ENCODE measurements around the gene PRF1.

Gene PRF1

DNA sequence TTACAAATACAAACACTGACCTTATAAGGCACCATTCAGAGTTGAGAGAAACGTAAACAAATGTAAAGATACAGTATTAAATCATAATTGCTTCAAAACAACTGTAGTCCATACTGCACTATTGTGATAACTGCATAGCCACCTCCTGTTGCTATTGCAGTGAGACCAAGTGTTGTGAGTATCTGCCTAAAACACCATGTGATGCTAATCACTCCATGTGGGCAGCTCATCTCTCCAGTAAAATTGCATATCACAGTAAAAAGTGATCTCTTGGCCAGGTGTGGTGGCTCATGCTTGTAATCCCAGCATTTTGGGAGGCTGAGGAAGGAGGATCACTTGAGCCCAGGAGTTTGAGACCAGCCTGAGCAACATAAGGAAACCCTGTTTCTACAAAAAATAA lies 26.8 kb upstream of the PRF1 start:
- H3K4me3 ChIP-seq (ENCODE audit: low read depth, low read length), result no peak overlapping the region
- no peaks in the 10 kb centered on the region for H3K27me3 ChIP-seq (replicated peaks)
- H3K36me3 ChIP-seq (replicated peaks), result no peaks in the 10 kb centered on the region
- TF ChIP-seq, protein P1, sequence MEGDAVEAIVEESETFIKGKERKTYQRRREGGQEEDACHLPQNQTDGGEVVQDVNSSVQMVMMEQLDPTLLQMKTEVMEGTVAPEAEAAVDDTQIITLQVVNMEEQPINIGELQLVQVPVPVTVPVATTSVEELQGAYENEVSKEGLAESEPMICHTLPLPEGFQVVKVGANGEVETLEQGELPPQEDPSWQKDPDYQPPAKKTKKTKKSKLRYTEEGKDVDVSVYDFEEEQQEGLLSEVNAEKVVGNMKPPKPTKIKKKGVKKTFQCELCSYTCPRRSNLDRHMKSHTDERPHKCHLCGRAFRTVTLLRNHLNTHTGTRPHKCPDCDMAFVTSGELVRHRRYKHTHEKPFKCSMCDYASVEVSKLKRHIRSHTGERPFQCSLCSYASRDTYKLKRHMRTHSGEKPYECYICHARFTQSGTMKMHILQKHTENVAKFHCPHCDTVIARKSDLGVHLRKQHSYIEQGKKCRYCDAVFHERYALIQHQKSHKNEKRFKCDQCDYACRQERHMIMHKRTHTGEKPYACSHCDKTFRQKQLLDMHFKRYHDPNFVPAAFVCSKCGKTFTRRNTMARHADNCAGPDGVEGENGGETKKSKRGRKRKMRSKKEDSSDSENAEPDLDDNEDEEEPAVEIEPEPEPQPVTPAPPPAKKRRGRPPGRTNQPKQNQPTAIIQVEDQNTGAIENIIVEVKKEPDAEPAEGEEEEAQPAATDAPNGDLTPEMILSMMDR (IDR thresholded peaks at IDR 0.05; ENCODE audit: low read depth, low read length, missing control alignments), result no peak
- no peak overlapping the region for H3K27ac ChIP-seq
- in situ Hi-C loops (cut with HindIII; ENCODE audit: low pct_ligation_motif_present, low sequenced_read_pairs), result no loop called here
- DNase-seq, result no peak

DNA sequence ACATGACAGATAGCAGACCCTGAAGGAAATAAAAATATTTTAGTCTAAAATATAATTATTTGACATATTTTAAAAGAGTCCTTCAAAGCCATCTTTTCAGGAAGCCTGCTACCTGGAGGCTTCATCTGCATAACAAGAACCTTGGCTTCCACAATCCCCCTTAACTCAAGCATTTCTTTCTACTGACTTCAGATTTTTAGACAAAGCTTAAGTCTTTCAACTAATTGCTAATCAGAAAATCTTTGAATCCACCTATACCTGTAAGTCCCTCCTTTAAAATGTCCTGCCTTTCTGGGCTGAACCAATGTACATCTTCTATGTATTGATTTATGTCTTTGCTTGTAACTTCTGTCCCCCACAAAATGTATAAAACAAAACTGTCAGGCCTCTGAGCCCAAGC lies 23.5 kb upstream of the PRF1 start:
- H3K27me3 ChIP-seq (replicated peaks), result no peaks in the 10 kb centered on the region
- in situ Hi-C loops (cut with HindIII; ENCODE audit: low pct_ligation_motif_present, low sequenced_read_pairs), result no loop called here
- no peaks in the 10 kb centered on the region for H3K36me3 ChIP-seq (replicated peaks)
- H3K4me3 ChIP-seq (ENCODE audit: low read depth, low read length), result no peak overlapping the region
- no peak overlapping the region for H3K27ac ChIP-seq
- DNase-seq, result no peak
- TF ChIP-seq, protein P1 (IDR thresholded peaks at IDR 0.05; ENCODE audit: low read depth, low read length, missing control alignments), result no peak

DNA sequence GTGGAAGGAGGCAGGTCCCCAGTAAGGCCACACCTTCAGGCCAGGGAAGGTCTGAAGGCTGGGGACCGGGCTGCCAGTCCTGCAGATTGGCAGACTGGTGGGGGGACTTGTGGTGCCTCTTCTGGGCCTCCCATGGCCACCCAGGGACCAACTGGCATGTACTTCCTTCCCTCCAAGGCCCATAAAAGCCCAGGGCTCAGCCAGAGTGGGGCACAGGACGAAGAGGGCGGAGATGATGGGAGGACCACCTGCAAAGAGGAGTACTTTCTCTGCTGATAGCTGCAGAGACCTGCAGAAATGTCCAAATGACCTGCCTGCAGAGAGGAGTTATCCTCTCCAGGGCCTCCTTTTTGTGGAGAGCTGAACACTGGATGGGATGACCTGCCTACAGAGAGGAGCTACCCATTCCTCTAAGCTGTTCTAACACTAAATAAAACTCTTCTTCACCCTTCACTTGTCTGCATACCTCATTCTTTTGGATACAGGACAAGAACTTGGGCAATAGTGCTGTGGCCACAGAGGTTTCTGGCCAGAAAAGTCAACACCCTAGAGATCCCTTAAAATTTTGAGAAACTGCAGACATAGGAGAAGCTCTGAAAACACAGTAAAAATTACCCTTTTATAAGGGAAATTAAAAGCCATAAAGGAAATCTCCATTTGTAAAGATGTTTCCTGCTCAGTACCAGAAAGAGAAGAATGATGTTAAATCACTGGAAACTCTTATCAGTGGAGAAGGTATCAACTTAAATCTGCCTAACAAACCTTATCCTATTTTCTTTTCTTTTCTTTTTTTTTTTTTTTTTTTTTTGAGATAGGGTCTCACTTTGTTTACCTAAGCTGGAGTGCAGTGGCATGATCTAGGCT lies 20.7 kb upstream of the PRF1 start:
- no peak for DNase-seq
- TF ChIP-seq, protein P1 (IDR thresholded peaks at IDR 0.05; ENCODE audit: low read depth, low read length, missing control alignments), result no peak
- in situ Hi-C loops (cut with HindIII; ENCODE audit: low pct_ligation_motif_present, low sequenced_read_pairs), result no loop called here
- H3K4me3 ChIP-seq (ENCODE audit: low read depth, low read length), result no peak overlapping the region
- no peaks in the 10 kb centered on the region for H3K27me3 ChIP-seq (replicated peaks)
- H3K27ac ChIP-seq, result no peak overlapping the region
- no peaks in the 10 kb centered on the region for H3K36me3 ChIP-seq (replicated peaks)

DNA sequence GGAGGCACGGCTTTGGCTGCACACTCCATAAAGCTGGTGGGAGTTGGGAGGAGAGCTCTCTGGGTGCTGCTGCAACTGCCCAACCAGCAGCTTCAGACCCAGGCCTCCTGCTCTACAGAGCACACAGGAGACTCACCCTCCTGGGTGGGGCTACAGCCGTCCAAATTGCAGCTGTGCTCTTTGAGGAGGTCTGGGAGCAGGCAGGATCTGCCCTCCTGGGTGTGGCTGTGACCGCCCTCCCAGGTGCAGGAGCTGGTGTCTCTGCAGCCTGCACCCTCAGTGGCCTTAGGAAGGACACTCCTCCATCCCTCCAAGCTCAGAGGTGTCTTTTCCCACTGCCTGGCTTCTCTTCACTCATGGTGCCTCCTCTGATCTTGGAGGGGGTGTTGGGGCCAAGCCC lies 20.0 kb upstream of the PRF1 start:
- H3K27me3 ChIP-seq (replicated peaks), result no peaks in the 10 kb centered on the region
- H3K36me3 ChIP-seq (replicated peaks), result no peaks in the 10 kb centered on the region
- H3K27ac ChIP-seq, result no peak overlapping the region
- in situ Hi-C loops (cut with HindIII; ENCODE audit: low pct_ligation_motif_present, low sequenced_read_pairs), result no loop called here
- TF ChIP-seq, protein P1 (IDR thresholded peaks at IDR 0.05; ENCODE audit: low read depth, low read length, missing control alignments), result no peak
- no peak for DNase-seq
- no peak overlapping the region for H3K4me3 ChIP-seq (ENCODE audit: low read depth, low read length)

DNA sequence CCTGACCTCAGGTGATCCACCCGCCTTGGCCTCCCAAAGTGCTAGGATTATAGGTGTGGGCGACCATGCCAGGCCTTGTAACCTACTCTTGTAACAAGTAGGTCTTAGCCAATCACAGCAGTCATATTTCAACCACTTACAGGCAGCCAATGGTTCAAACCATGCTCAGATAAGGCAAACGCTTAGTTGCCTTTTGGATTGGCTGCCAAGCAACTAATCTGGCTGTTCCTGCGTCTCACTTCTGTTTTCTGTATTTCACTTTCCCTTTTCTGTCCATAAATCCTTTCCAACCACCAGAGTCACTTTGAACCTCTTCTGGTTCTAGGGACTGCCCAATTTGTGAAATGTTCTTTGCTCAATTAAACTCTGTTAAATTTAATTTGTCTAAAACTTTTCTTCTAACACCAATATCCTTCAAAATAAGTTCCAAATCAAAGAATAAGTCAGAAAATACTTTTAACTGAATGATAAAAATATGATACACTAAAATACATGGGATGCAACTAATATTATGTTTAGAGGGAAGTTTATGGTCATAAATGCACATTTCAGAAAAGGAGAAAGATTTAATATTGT lies 19.1 kb upstream of the PRF1 start:
- Histone ChIP-seq H3K4me3 (ENCODE audit: low read depth, low read length) (no peak overlapping the region), H3K27me3 (replicated peaks) (no peaks in the 10 kb centered on the region), H3K36me3 (replicated peaks) (no peaks in the 10 kb centered on the region), H3K27ac (no peak overlapping the region)
- DNase-seq, result no peak
- TF ChIP-seq, protein P1 (IDR thresholded peaks at IDR 0.05; ENCODE audit: low read depth, low read length, missing control alignments), result no peak
- in situ Hi-C loops (cut with HindIII; ENCODE audit: low pct_ligation_motif_present, low sequenced_read_pairs), result no loop called here

DNA sequence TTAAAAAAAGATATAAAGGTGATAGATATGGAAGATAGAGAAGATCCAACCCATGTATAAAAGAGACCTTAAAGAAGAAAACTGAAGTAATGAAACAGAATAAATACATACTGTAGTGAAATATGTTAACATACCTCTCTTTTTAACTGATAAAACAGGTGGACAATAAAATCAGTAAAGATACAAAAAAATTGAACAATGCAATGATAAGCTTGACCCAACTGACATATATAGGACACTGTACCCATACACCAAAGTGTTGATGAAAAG lies 17.4 kb upstream of the PRF1 start:
- no peak for DNase-seq
- TF ChIP-seq, protein P1 (IDR thresholded peaks at IDR 0.05; ENCODE audit: low read depth, low read length, missing control alignments), result no peak
- in situ Hi-C loops (cut with HindIII; ENCODE audit: low pct_ligation_motif_present, low sequenced_read_pairs), result no loop called here
- Histone ChIP-seq H3K27me3 (replicated peaks) (no peaks in the 10 kb centered on the region), H3K36me3 (replicated peaks) (no peaks in the 10 kb centered on the region), H3K27ac (no peak overlapping the region), H3K4me3 (ENCODE audit: low read depth, low read length) (no peak overlapping the region)

All from brain microvascular endothelial cell (primary cell).